WTC11 (cell line): ENCODE data around the gene SHOC1. TPM values are rescaled to one million over a fixed set of nuclear protein-coding genes. Genes with fewer than 3 reads are reported as not detected.

Source experiments
- ATAC-seq: fragments of 200-7000 bp; cut with Tn5 transposase; 2 replicates; pipeline ENCODE4 v1.10.0; 2021; ENCODE audit warnings: mild to moderate bottlenecking, moderate library complexity
- CTCF ChIA-PET: fragments of 300-600 bp; sonication (Branson Sonifier 250); formaldehyde crosslinking; loops from one replicate; lab custom pipeline; 2021; ENCODE audit warnings: antibody characterized with exemption; lab: Charles Lee
- POLR2A ChIA-PET: fragments of 350-600 bp; sonication (Branson Sonifier 250); formaldehyde crosslinking; loops from one replicate; lab custom pipeline; 2021; ENCODE audit warnings: antibody characterized with exemption; lab: Charles Lee
- DNase-seq: peaks from one replicate; pipeline ENCODE4 v3.0.0; 2021; ENCODE audit warnings: low spot score
- H3K27ac Mint-ChIP-seq: 2 replicates; pipeline ENCODE4 v1.8.0; 2021; ENCODE audit warnings: mixed read lengths
- H3K27me3 Mint-ChIP-seq: 2 replicates; pipeline ENCODE4 v1.8.0; 2021; ENCODE audit warnings: low read depth, mild to moderate bottlenecking, moderate library complexity, mixed read lengths
- H3K36me3 Mint-ChIP-seq: 2 replicates; pipeline ENCODE4 v1.8.0; 2021; ENCODE audit warnings: mixed read lengths
- H3K4me1 Mint-ChIP-seq: 2 replicates; pipeline ENCODE4 v1.8.0; 2022; ENCODE audit warnings: mixed read lengths
- H3K4me3 Mint-ChIP-seq: 2 replicates; pipeline ENCODE4 v1.8.0; 2021; ENCODE audit warnings: mild to moderate bottlenecking, moderate library complexity, mixed read lengths
- H3K9me3 Mint-ChIP-seq: 2 replicates; pipeline ENCODE4 v1.8.0; 2021; ENCODE audit warnings: mixed read lengths
- AR ChIP-seq: fragments of 250-450 bp; sonication (Bioruptor Pico); IDR thresholded peaks from 2 replicates; pipeline ENCODE4 v1.9.0; 2021; ENCODE audit warnings: mild to moderate bottlenecking
- CDX4 ChIP-seq: fragments of 250-450 bp; sonication (Bioruptor Pico); IDR thresholded peaks from 2 replicates; pipeline ENCODE4 v1.9.0; 2021; ENCODE audit warnings: moderate library complexity, mild to moderate bottlenecking, inconsistent platforms, borderline replicate concordance
- CREM ChIP-seq: sonication (generic); formaldehyde crosslinking; IDR thresholded peaks from 2 replicates; pipeline ENCODE4 v1.8.1; 2022; ENCODE audit warnings: mild to moderate bottlenecking, missing genetic modification reagents, moderate library complexity
- FOXJ3 ChIP-seq: sonication (generic); formaldehyde crosslinking; IDR thresholded peaks from 2 replicates; pipeline ENCODE4 v1.9.0; 2021; ENCODE audit warnings: missing genetic modification reagents, mild to moderate bottlenecking, borderline replicate concordance
- HMGA2 ChIP-seq: fragments of 250-450 bp; sonication (Bioruptor Pico); IDR thresholded peaks from 2 replicates; pipeline ENCODE4 v1.4.0; 2021; ENCODE audit warnings: mild to moderate bottlenecking, moderate library complexity
- IRF1 ChIP-seq: sonication (generic); formaldehyde crosslinking; IDR thresholded peaks from 2 replicates; pipeline ENCODE4 v1.8.0; 2023; ENCODE audit warnings: missing genetic modification reagents
- JUN ChIP-seq: sonication (generic); formaldehyde crosslinking; IDR thresholded peaks from 2 replicates; pipeline ENCODE4 v1.8.0; 2023; ENCODE audit warnings: mild to moderate bottlenecking, missing genetic modification reagents
- KAT7 ChIP-seq: sonication (generic); formaldehyde crosslinking; IDR thresholded peaks from 2 replicates; pipeline ENCODE4 v1.8.1; 2023; ENCODE audit warnings: missing genetic modification reagents, mild to moderate bottlenecking, borderline replicate concordance
- NFE2L1 ChIP-seq: sonication (generic); formaldehyde crosslinking; IDR thresholded peaks from 2 replicates; pipeline ENCODE4 v1.8.1; 2023; ENCODE audit warnings: missing genetic modification reagents
- OVOL2 ChIP-seq: fragments of 250-450 bp; sonication (Bioruptor Pico); IDR thresholded peaks from 2 replicates; pipeline ENCODE4 v1.9.0; 2021; ENCODE audit warnings: mild to moderate bottlenecking, borderline replicate concordance
- PREB ChIP-seq: sonication (generic); formaldehyde crosslinking; IDR thresholded peaks from 2 replicates; pipeline ENCODE4 v1.8.1; 2022; ENCODE audit warnings: mild to moderate bottlenecking, missing genetic modification reagents, moderate library complexity, borderline replicate concordance
- RORB ChIP-seq: fragments of 250-450 bp; sonication (Bioruptor Pico); IDR thresholded peaks from 2 replicates; pipeline ENCODE4 v1.9.0; 2021; ENCODE audit warnings: mild to moderate bottlenecking
- SMAD3 ChIP-seq: sonication (generic); formaldehyde crosslinking; IDR thresholded peaks from 2 replicates; pipeline ENCODE4 v1.8.0; 2022; ENCODE audit warnings: missing genetic modification reagents, mild to moderate bottlenecking, borderline replicate concordance
- SOX15 ChIP-seq: fragments of 250-450 bp; sonication (Bioruptor Pico); IDR thresholded peaks from 2 replicates; pipeline ENCODE4 v1.9.0; 2021; ENCODE audit warnings: mild to moderate bottlenecking
- TEAD1 ChIP-seq: sonication (generic); formaldehyde crosslinking; IDR thresholded peaks from 2 replicates; pipeline ENCODE4 v1.8.0; 2022; ENCODE audit warnings: mild to moderate bottlenecking, missing genetic modification reagents
- ZMAT4 ChIP-seq: fragments of 250-450 bp; sonication (Bioruptor Pico); IDR thresholded peaks from 2 replicates; pipeline ENCODE4 v1.9.0; 2021; ENCODE audit warnings: mild to moderate bottlenecking
- ZNF121 ChIP-seq: sonication (generic); formaldehyde crosslinking; IDR thresholded peaks from 2 replicates; pipeline ENCODE4 v1.8.0; 2023; ENCODE audit warnings: missing genetic modification reagents
- ZNF281 ChIP-seq: sonication (generic); formaldehyde crosslinking; IDR thresholded peaks from 2 replicates; pipeline ENCODE4 v1.8.0; 2023; ENCODE audit warnings: mild to moderate bottlenecking, missing genetic modification reagents
- ZNF425 ChIP-seq: fragments of 250-450 bp; sonication (Bioruptor Pico); conservative IDR thresholded peaks from 2 replicates; pipeline ENCODE4 v1.9.0; 2021; ENCODE audit warnings: mild to moderate bottlenecking
- total RNA-seq: library from RNA; stranded (reverse); gene quantifications from 3 replicates; pipeline ENCODE4 v1.2.3, GENCODE V29; 2021

Gene SHOC1
- total RNA-seq, 1 experiment from 2014 or later: not detected

- DNase-seq (no peak), ATAC-seq (no peak)
- TF ChIP-seq ZNF425 (CRISPR knock-in tag) (no peak), HMGA2 (no peak), TEAD1 (CRISPR knock-in tag) (no peak), CREM (no peak), PREB (CRISPR knock-in tag) (no peak), JUN (CRISPR knock-in tag) (no peak)
- H3K36me3 Mint-ChIP-seq: no peaks in the 10 kb centered on the region
- no peaks in the 10 kb centered on the region for H3K9me3 Mint-ChIP-seq
- H3K27me3 Mint-ChIP-seq: no peaks in the 10 kb centered on the region; the same call in 1 of the 2 replicates
- ChIA-PET POLR2A (no interaction called here), CTCF (no interaction called here)
- H3K4me3 Mint-ChIP-seq: no peak overlapping the region
- H3K4me1 Mint-ChIP-seq: no peaks in the 10 kb centered on the region
- H3K27ac Mint-ChIP-seq: no peak overlapping the region
These were observed 30.9 kb upstream of the SHOC1 start for GRCh38 chr9:111825468-111826145.

GRCh38 chr9:111821006-111821528, 26.3 kb upstream of the SHOC1 start:
- H3K4me1 Mint-ChIP-seq: no peaks in the 10 kb centered on the region
- H3K27ac Mint-ChIP-seq: no peak overlapping the region
- DNase-seq (no peak), ATAC-seq (no peak)
- ChIA-PET CTCF (interaction anchor here (0.6 kb wide), 1 partner anchor 9 kb away, joined by 5 read pairs; no protein-coding TSS in a partner anchor), POLR2A (no interaction called here)
- no peak overlapping the region for H3K4me3 Mint-ChIP-seq
- H3K27me3 Mint-ChIP-seq: no peaks in the 10 kb centered on the region
- no peaks in the 10 kb centered on the region for H3K9me3 Mint-ChIP-seq
- H3K36me3 Mint-ChIP-seq: no peaks in the 10 kb centered on the region
- TF ChIP-seq IRF1 (CRISPR knock-in tag): no peak
- TF ChIP-seq FOXJ3: no peak
- TF ChIP-seq ZNF121: no peak
- TF ChIP-seq RORB (CRISPR knock-in tag): no peak
- no peak for TF ChIP-seq HMGA2
- TF ChIP-seq SMAD3: no peak
- TF ChIP-seq NFE2L1 (CRISPR knock-in tag): no peak
- no peak for TF ChIP-seq SOX15 (CRISPR knock-in tag)
- no peak for TF ChIP-seq CDX4 (CRISPR knock-in tag)
- no peak for TF ChIP-seq ZMAT4 (CRISPR knock-in tag)
- no peak for TF ChIP-seq KAT7 (CRISPR knock-in tag)
- no peak for TF ChIP-seq OVOL2 (CRISPR knock-in tag)
- no peak for TF ChIP-seq AR (CRISPR knock-in tag)
- TF ChIP-seq ZNF281: no peak
